HUES48 (cell line): ENCODE results near the gene VAT1L.

ENCODE experiments used
- H3K27ac ChIP-seq: one replicate; pipeline ENCODE4 v1.7.0; 2013; ENCODE audit warnings: low read depth, low read length, inconsistent platforms
- H3K27me3 ChIP-seq: 2 replicates; pipeline ENCODE4 v1.6.1; 2013; ENCODE audit warnings: mild to moderate bottlenecking, low read length; ENCODE audit not compliant: control insufficient read depth, insufficient read depth
- H3K36me3 ChIP-seq: 2 replicates; pipeline ENCODE4 v1.6.1; 2013; ENCODE audit warnings: low read length; ENCODE audit not compliant: control insufficient read depth, insufficient read depth
- H3K4me1 ChIP-seq: 2 replicates; pipeline ENCODE4 v1.6.1; 2013; ENCODE audit warnings: mild to moderate bottlenecking, low read length; ENCODE audit not compliant: control insufficient read depth, insufficient read depth
- H3K4me3 ChIP-seq: 2 replicates; pipeline ENCODE4 v1.5.1; 2013; ENCODE audit warnings: mild to moderate bottlenecking, low read depth, low read length
- H3K9ac ChIP-seq: 2 replicates; pipeline ENCODE4 v1.6.1; 2013; ENCODE audit warnings: mild to moderate bottlenecking, low read depth, low read length, moderate library complexity
- H3K9me3 ChIP-seq: 2 replicates; pipeline ENCODE4 v1.6.1; 2013; ENCODE audit warnings: low read length; ENCODE audit not compliant: control insufficient read depth, insufficient read depth

The VAT1L gene

DNA sequence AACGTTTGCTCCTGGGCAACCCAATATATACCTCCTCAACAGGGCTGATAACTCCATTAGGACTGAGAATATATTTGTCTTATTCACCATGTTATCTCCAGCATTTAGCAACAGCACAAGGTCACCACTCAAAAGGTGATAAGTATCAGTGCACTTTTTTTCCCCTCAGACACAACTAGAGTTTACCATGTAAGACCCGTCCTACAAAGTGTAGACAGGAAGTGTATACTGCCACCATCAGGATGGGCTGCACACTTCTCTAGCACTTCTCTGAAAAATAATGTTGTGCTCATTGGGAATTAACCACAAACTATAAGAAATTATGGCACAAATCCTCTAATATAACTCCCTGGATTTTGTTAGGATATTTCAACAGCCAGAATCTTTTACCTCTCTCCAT, 5.7 kb upstream of the VAT1L start:
- H3K36me3 ChIP-seq = no peaks in the 10 kb centered on the region
- H3K4me1 ChIP-seq = peaks cover under 1% of the 10 kb centered on the region; the same call in 1 of the 2 replicates
- no peaks in the 10 kb centered on the region for H3K9me3 ChIP-seq
- no peak overlapping the region for H3K27ac ChIP-seq
- H3K4me3 ChIP-seq = no peak overlapping the region
- peaks cover 15% of the 10 kb centered on the region for H3K27me3 ChIP-seq
- no peak overlapping the region for H3K9ac ChIP-seq

DNA sequence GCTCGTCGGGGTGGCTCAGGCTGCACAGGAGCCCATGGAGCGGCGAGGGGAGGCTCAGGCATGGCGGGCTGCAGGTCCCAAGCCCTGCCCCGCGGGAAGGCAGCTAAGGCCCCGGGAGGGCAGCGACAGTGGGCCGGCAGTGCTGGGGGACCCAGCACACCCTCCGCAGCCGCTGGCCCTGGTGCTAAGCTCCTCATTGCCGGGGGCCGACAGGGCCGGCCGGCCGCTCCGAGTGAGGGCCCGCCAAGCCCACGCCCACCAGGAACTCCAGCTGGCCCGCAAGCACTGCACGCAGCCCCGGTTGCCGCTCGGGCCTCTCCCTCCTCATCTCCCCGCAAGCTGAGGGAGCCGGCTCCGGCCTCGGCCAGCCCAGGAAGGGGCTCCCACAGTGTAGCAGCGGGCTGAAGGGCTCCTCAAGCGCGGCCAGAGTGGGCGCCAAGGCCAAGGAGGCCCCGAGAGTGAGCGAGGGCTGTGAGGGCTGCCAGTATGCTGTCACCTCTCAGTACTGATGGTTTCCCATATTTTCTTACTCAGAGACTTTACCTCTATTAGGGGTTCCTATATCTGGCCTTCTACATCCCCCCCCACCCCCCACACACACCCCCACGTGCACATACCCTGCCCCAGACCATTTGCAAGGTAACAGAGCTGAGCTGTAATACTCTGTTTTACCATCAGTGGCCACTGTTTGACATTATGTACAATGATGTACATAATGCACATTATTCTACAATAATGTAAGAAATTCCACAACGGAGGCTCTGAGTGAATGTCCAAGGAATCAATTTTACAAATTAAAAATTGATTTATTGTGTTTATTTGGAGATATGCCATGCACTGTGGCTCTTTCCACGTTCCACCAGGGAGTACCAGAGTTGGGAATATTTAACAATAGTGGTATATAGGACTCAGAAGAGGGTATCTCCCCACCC, 3.7 kb upstream of the VAT1L start:
- Histone ChIP-seq H3K4me1 (peaks cover 7% of the 10 kb centered on the region; the same call in 1 of the 2 replicates), H3K4me3 (no peak overlapping the region), H3K9ac (no peak overlapping the region), H3K9me3 (no peaks in the 10 kb centered on the region), H3K27me3 (peaks cover 27% of the 10 kb centered on the region), H3K27ac (no peak overlapping the region), H3K36me3 (no peaks in the 10 kb centered on the region)

DNA sequence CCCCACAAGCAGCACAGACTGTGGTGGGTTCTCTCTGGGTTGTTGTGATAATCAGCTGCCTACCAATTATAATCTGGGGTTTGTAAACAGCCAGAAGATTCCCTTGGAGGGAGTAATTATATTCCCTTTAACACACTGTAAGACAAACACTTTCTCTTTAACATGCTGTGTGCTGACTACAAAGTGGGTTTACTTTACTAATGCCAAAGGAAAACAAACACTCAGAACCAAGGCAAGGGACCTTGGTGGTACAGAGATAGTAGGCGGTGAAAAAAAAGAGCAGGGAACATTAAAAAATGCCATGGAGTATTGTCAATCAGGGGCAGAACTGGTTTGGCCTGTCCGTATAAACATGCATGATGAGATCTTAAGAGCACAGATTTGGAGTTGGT, 3.0 kb upstream of the VAT1L start:
- Histone ChIP-seq H3K27me3 (peaks cover 34% of the 10 kb centered on the region), H3K9ac (no peak overlapping the region), H3K9me3 (no peaks in the 10 kb centered on the region), H3K27ac (no peak overlapping the region), H3K36me3 (no peaks in the 10 kb centered on the region), H3K4me3 (no peak overlapping the region), H3K4me1 (peaks cover 13% of the 10 kb centered on the region; the same call in 1 of the 2 replicates)

DNA sequence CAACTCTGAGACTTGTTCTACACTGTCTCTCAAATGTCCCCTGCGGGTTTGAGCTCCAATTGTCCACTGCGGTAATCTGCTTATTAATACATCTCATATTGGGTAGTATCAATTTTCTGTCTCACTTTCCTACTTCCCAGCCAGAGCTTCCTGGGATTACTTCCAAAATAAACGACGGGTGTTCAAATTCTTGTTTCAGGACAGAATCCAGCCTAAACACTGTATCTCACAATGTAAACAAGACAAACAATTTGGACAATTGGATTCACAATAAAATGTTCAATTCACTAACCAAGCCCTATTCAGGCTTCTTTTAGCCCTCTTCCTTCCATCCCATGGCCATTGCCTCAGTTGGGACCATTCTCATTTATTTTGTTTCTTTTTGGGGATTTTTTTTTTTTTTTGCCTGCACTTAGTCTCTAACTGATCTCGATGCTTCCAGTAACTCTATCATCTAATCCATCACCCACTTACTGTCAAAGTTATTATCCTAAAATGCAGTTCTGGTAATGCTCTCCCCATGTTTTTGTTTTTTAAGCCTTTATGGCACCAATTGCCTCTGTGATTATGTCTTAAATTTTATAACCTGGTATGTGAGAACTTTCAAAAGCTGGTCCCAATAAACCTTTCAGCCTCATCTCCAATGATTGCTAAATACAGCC, 2.0 kb upstream of the VAT1L start:
- H3K9me3 ChIP-seq = no peaks in the 10 kb centered on the region
- no peak overlapping the region for H3K9ac ChIP-seq
- no peak overlapping the region for H3K4me3 ChIP-seq
- H3K4me1 ChIP-seq = peaks cover 20% of the 10 kb centered on the region
- H3K36me3 ChIP-seq = no peaks in the 10 kb centered on the region
- no peak overlapping the region for H3K27ac ChIP-seq
- peaks cover 35% of the 10 kb centered on the region for H3K27me3 ChIP-seq

DNA sequence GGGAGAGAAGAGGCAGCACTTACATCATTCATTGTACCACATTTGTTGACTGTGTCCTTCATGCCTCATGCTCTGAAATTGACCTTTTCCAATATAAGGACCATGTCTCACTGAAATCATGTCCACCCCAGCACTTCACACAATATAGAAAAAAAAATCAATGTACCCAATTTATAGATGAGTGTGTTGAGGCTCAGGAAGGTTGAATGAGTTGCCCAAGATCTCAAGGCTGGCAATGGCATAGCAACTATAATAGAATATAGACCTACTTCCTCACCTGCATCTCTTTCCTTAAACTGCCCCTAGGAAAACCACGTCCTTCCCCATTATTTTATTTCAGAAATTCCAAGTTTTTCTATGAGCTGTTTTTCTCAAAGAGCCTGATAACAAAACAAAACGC, 912 bp upstream of the VAT1L start:
- peak overlapping the region; percentile 92; the same call in 1 of the 2 replicates for H3K4me3 ChIP-seq

DNA sequence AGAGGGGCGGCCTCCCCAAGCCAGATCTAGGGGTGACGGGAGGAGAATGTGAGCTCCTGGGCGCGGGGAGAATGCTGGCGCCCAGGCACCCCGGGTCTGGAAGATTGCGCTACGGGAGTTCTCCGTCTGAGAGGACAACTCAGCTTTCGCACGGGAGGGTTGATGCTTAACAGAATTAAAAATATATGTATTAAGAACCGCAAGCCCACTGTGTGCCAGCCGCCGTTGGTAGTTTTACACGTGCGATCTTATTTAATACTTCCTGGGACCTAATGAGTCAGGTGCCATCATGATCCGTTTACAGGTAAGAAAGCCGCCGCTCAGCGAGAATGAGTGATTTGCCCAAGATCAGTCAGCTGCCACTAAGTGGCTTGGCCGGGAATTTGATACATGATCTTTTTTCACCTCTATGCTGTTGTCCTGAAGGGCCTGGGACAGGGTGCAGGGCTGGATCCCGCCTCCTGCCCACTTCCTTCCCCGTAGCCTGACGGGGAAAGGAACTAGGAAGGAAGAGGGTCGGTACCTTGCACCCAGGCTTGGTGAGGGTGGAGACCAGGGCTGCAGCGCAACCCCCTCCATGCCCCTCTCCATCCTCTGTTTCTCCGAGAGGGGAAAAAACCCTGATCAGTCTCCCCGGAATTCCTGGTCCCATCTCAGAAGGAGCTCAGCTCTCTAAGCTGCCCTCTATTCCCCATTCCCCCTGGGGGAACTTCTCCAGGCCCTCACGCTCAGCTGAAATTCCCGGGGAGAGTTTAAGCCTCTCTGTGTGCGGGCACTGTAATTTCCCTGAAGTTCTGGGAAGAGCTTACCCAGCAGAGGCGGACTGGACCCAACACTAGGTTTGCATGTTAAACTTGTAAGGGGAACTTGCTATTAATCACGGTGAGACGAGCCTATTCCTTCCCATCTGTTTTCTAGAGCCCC, 983 bp downstream of the VAT1L start:
- peak overlapping the region; percentile 34; the same call in 1 of the 2 replicates for H3K9ac ChIP-seq
- H3K9me3 ChIP-seq = no peaks in the 10 kb centered on the region
- peak overlapping the region; percentile 92 for H3K4me3 ChIP-seq
- H3K36me3 ChIP-seq = no peaks in the 10 kb centered on the region
- H3K27ac ChIP-seq = no peak overlapping the region
- H3K4me1 ChIP-seq = peaks cover 20% of the 10 kb centered on the region
- H3K27me3 ChIP-seq = peaks cover 35% of the 10 kb centered on the region

More for the DNA sequence above, 912 bp upstream of the VAT1L start:
- H3K9me3 ChIP-seq = no peaks in the 10 kb centered on the region
- H3K27ac ChIP-seq = no peak overlapping the region
- H3K4me1 ChIP-seq = peaks cover 20% of the 10 kb centered on the region
- H3K36me3 ChIP-seq = no peaks in the 10 kb centered on the region
- H3K9ac ChIP-seq = no peak overlapping the region
- H3K27me3 ChIP-seq = peaks cover 35% of the 10 kb centered on the region

DNA sequence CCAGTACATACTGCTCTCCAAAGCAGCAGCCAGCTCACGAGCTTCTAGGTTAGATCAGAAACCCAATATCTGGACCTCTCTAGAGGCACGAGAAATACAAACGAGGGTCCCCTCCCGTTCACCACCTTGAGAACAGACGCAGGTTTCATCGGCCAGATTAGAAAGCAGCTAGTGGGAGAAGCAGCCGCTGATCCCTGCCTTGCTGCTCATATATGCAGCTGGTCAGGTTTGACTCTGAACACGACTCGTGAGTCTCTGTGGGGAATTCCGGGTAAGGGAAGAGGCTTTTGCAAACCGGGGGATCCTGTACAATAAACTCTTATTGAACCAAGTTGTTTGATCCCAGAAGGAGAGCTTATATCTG, 1.6 kb downstream of the VAT1L start:
- H3K27ac ChIP-seq = no peak overlapping the region
- no peaks in the 10 kb centered on the region for H3K36me3 ChIP-seq
- H3K9ac ChIP-seq = no peak overlapping the region
- no peaks in the 10 kb centered on the region for H3K9me3 ChIP-seq
- peaks cover 20% of the 10 kb centered on the region for H3K4me1 ChIP-seq
- peaks cover 35% of the 10 kb centered on the region for H3K27me3 ChIP-seq
- peak overlapping the region; percentile 92 for H3K4me3 ChIP-seq

DNA sequence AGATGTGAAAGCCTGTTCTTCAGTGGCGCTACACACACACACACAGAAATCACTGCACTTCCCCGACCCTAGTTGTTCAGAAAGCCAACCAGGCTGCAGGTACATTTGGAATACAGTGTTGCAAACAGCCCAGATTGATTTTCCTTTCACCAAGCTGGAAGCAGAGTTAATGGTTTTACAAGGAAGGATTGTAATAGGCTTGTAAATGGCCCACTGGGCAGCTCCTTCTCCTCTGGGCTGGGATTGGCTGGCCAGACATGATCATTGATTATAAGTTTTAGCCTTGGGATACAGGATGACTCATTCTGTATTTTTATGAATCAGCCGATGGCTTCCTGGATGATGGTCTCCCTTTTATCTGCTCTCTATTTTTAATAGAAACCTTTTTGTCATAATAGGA, 2.5 kb downstream of the VAT1L start:
- Histone ChIP-seq H3K4me1 (peaks cover 20% of the 10 kb centered on the region), H3K4me3 (peak overlapping the region; percentile 92; the same call in 1 of the 2 replicates), H3K36me3 (no peaks in the 10 kb centered on the region), H3K27me3 (peaks cover 35% of the 10 kb centered on the region), H3K9ac (no peak overlapping the region), H3K27ac (no peak overlapping the region), H3K9me3 (no peaks in the 10 kb centered on the region)

DNA sequence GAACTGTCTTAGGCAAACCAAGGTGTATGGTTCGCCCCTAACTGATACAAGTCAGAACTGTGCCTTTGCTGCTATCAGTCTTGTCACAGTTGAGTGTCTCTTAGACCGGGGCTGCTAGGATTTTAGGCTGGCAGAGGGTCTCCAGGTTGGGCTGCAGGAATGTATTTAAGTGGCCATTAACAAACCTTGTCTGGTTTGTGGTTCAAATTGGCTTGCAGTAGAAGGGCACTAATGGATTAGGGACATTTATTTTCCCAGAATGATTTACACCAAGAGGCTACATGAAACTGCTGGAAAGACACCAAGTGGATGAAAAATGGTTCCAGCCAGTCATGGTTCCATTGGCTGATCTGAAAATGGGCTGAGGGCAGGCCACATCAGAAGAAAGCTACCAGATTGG, 5.1 kb downstream of the VAT1L start:
- no peak overlapping the region for H3K4me3 ChIP-seq
- no peaks in the 10 kb centered on the region for H3K36me3 ChIP-seq
- no peak overlapping the region for H3K9ac ChIP-seq
- peaks cover 16% of the 10 kb centered on the region; the same call in 1 of the 2 replicates for H3K4me1 ChIP-seq
- no peaks in the 10 kb centered on the region for H3K9me3 ChIP-seq
- H3K27me3 ChIP-seq = peaks cover 17% of the 10 kb centered on the region
- H3K27ac ChIP-seq = no peak overlapping the region

DNA sequence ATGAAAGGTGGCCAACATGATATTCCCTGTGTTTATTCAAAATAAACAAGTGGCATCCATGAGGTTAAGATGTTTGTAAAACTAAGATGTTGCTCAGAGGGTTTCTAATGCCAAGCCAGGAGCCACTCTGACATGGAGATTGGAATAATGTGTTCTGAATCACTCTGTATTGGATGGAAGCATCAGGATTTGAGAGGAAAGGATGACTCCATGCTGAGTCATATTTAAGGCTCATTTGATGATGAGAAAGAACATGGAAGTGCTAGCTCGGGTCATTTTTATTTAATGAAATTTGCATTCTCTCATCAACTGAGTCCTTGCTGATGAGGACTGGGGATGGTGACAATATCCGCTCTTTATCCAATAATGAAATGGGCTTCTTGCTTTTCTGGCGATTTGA, 6.2 kb downstream of the VAT1L start:
- no peaks in the 10 kb centered on the region for H3K9me3 ChIP-seq
- H3K4me3 ChIP-seq = no peak overlapping the region
- peaks cover 9% of the 10 kb centered on the region for H3K27me3 ChIP-seq
- H3K9ac ChIP-seq = no peak overlapping the region
- peaks cover 14% of the 10 kb centered on the region; the same call in 1 of the 2 replicates for H3K4me1 ChIP-seq
- no peaks in the 10 kb centered on the region for H3K36me3 ChIP-seq
- H3K27ac ChIP-seq = no peak overlapping the region
